Caco-2 (cell line): ENCODE data around the gene AASDHPPT. TPM values are rescaled to one million over a fixed set of nuclear protein-coding genes. Genes with fewer than 3 reads are reported as not detected.
"Not testable (repeated sequence)": the region's sequence is repeated elsewhere in the genome, so short reads cannot be mapped to it uniquely, and the experiment has no call there.

Experiments used
- BruUV-seq: library from RNA; stranded (reverse); fragments of 400-500 nt; replicated peaks from 2 replicates; lab custom pipeline; 2021; lab: Mats Ljungman, UMichigan
- CTCF ChIA-PET: fragments of 300-600 bp; sonication (Branson Sonifier 250); formaldehyde crosslinking; loops from one replicate; lab custom pipeline; 2022; ENCODE audit warnings: antibody characterized with exemption; lab: Charles Lee
- POLR2A ChIA-PET: fragments of 300-600 bp; sonication (Branson Sonifier 250); formaldehyde crosslinking; loops from one replicate; lab custom pipeline; 2022; ENCODE audit warnings: antibody characterized with exemption; lab: Charles Lee
- DNase-seq, 2 experiments: peaks; one replicate each; pipeline versions ENCODE4 v3.0.0 to v3.0.0-alpha.2; 2020 to 2022
- H3K27me3 ChIP-seq: replicated peaks from 2 replicates; pipeline ENCODE4 v1.6.0; 2011; ENCODE audit warnings: low read length; ENCODE audit not compliant: control insufficient read depth, insufficient read depth
- H3K36me3 ChIP-seq: 2 replicates; pipeline ENCODE4 v1.5.1; 2011; ENCODE audit warnings: low read length; ENCODE audit not compliant: control insufficient read depth, insufficient read depth
- H3K4me1 ChIP-seq: fragments of 250-450 bp; sonication (Bioruptor Pico); 2 replicates; pipeline ENCODE4 v1.5.1; 2020; ENCODE audit warnings: mild to moderate bottlenecking
- H3K4me3 ChIP-seq: 2 replicates; pipeline ENCODE4 v1.5.1; 2011; ENCODE audit warnings: low read depth, mild to moderate bottlenecking, control low read depth, low read length
- H3K9me3 ChIP-seq: fragments of 250-450 bp; sonication (Bioruptor Pico); 2 replicates; pipeline ENCODE4 v1.5.1; 2020; ENCODE audit warnings: mild to moderate bottlenecking, moderate library complexity
- H3K27ac Mint-ChIP-seq: one replicate; pipeline ENCODE4 v1.8.0; 2022; ENCODE audit warnings: mixed read lengths; ENCODE audit not compliant: unreplicated experiment
- H3K27me3 Mint-ChIP-seq: one replicate; pipeline ENCODE4 v1.8.0; 2022; ENCODE audit warnings: mixed read lengths; ENCODE audit not compliant: insufficient read depth, unreplicated experiment
- H3K36me3 Mint-ChIP-seq: one replicate; pipeline ENCODE4 v1.8.0; 2022; ENCODE audit warnings: mild to moderate bottlenecking, mixed read lengths; ENCODE audit not compliant: insufficient read depth, unreplicated experiment
- H3K4me1 Mint-ChIP-seq: one replicate; pipeline ENCODE4 v1.8.0; 2022; ENCODE audit warnings: low read depth, mixed read lengths; ENCODE audit not compliant: unreplicated experiment
- H3K4me3 Mint-ChIP-seq: one replicate; pipeline ENCODE4 v1.8.0; 2022; ENCODE audit warnings: mild to moderate bottlenecking, moderate library complexity, mixed read lengths; ENCODE audit not compliant: unreplicated experiment
- H3K9me3 Mint-ChIP-seq: one replicate; pipeline ENCODE4 v1.8.0; 2022; ENCODE audit warnings: mixed read lengths; ENCODE audit not compliant: unreplicated experiment
- CTCF ChIP-seq, 2 experiments: fragments of 200-600 bp in 1 of 2; IDR thresholded peaks; 1 replicate in 1 of 2; 2 replicates in 1 of 2; pipeline versions ENCODE4 v1.5.1 to v1.8.0; 2011 to 2022; ENCODE audit warnings: antibody characterized with exemption in 1 of 2, control low read depth in 1 of 2, inconsistent platforms in 1 of 2, low read depth in 1 of 2, low read length in 1 of 2, mild to moderate bottlenecking in 1 of 2, moderate library complexity in 1 of 2; ENCODE audit not compliant: insufficient read depth in 1 of 2, severe bottlenecking in 1 of 2, unreplicated experiment in 1 of 2
- intact Hi-C: fragments of 100-400 bp; cut with micrococcal nuclease; formaldehyde crosslinking; loops from one replicate; pipeline ENCODE4 v1.10.0; 2022; ENCODE audit not compliant: unreplicated experiment
- total RNA-seq: library from RNA; stranded (reverse); gene quantifications from 2 replicates; pipeline ENCODE4 v1.2.3, GENCODE V29; 2022

The AASDHPPT gene
- total RNA-seq, 1 experiment from 2014 or later = 64.8 TPM

- Histone ChIP-seq H3K9me3 (no peaks in the 10 kb centered on the region), H3K4me1 (no peaks in the 10 kb centered on the region), H3K36me3 (no peaks in the 10 kb centered on the region), H3K4me3 (no peak overlapping the region), H3K27me3 (no peaks in the 10 kb centered on the region)
- Mint-ChIP-seq H3K27ac (no peak overlapping the region), H3K9me3 (no peaks in the 10 kb centered on the region), H3K4me1 (no peaks in the 10 kb centered on the region), H3K27me3 (peaks cover 3% of the 10 kb centered on the region), H3K36me3 (no peaks in the 10 kb centered on the region), H3K4me3 (no peak overlapping the region)
- BruUV-seq = no TSS peak
- CTCF ChIA-PET = no interaction called here
- intact Hi-C loops = no loop called here
- POLR2A ChIA-PET = no interaction called here
- DNase-seq = no peak
- no peak for TF ChIP-seq CTCF (IDR thresholded peaks at IDR 0.05; ENCODE audit: insufficient read depth in 1 of 2, low read depth in 1 of 2, low read length in 1 of 2, severe bottlenecking in 1 of 2, unreplicated experiment in 1 of 2)
Observed at GRCh38 chr11:106051103-106051502, 26.4 kb upstream of the AASDHPPT start.

- H3K9me3 Mint-ChIP-seq = not testable (repeated sequence)
Observed at GRCh38 chr11:106058377-106058776, 19.1 kb upstream of the AASDHPPT start.

GRCh38 chr11:106059617-106060016 is 17.8 kb upstream of the AASDHPPT start:
- H3K27ac Mint-ChIP-seq = no peak overlapping the region
- H3K4me3 Mint-ChIP-seq = no peak overlapping the region
- H3K4me1 Mint-ChIP-seq = no peaks in the 10 kb centered on the region
- intact Hi-C loops = no loop called here
- Histone ChIP-seq H3K9me3 (no peaks in the 10 kb centered on the region), H3K4me3 (no peak overlapping the region), H3K36me3 (no peaks in the 10 kb centered on the region), H3K27me3 (no peaks in the 10 kb centered on the region), H3K4me1 (no peaks in the 10 kb centered on the region)
- no peak for DNase-seq
- H3K36me3 Mint-ChIP-seq = no peaks in the 10 kb centered on the region
- ChIA-PET POLR2A (no interaction called here), CTCF (no interaction called here)
- no peaks in the 10 kb centered on the region for H3K27me3 Mint-ChIP-seq
- BruUV-seq = no TSS peak
- no peak for TF ChIP-seq CTCF (IDR thresholded peaks at IDR 0.05; ENCODE audit: insufficient read depth in 1 of 2, low read depth in 1 of 2, low read length in 1 of 2, severe bottlenecking in 1 of 2, unreplicated experiment in 1 of 2)
- H3K9me3 Mint-ChIP-seq = no peaks in the 10 kb centered on the region

More at GRCh38 chr11:106058377-106058776, 19.1 kb upstream of the AASDHPPT start:
- H3K36me3 ChIP-seq, H3K4me3 Mint-ChIP-seq, H3K9me3 ChIP-seq, H3K27me3 ChIP-seq, H3K27ac Mint-ChIP-seq, POLR2A ChIA-PET, H3K4me1 ChIP-seq, DNase-seq, H3K4me1 Mint-ChIP-seq, H3K4me3 ChIP-seq, H3K27me3 Mint-ChIP-seq, H3K36me3 Mint-ChIP-seq, intact Hi-C loops, CTCF ChIA-PET, BruUV-seq: not testable (repeated sequence)

GRCh38 chr11:106061249-106061784 is 16.1 kb upstream of the AASDHPPT start:
- BruUV-seq = no TSS peak
- no peaks in the 10 kb centered on the region for H3K36me3 Mint-ChIP-seq
- H3K4me1 ChIP-seq = no peaks in the 10 kb centered on the region
- ChIA-PET POLR2A (no interaction called here), CTCF (no interaction called here)
- no peak for TF ChIP-seq CTCF (IDR thresholded peaks at IDR 0.05; ENCODE audit: insufficient read depth in 1 of 2, low read depth in 1 of 2, low read length in 1 of 2, severe bottlenecking in 1 of 2, unreplicated experiment in 1 of 2)
- no peaks in the 10 kb centered on the region for H3K9me3 ChIP-seq
- intact Hi-C loops = no loop called here
- H3K36me3 ChIP-seq = no peaks in the 10 kb centered on the region
- H3K4me3 ChIP-seq = no peak overlapping the region
- H3K9me3 Mint-ChIP-seq = no peaks in the 10 kb centered on the region
- no peaks in the 10 kb centered on the region for H3K4me1 Mint-ChIP-seq
- no peak for DNase-seq
- no peaks in the 10 kb centered on the region for H3K27me3 Mint-ChIP-seq
- no peak overlapping the region for H3K27ac Mint-ChIP-seq
- no peaks in the 10 kb centered on the region for H3K27me3 ChIP-seq
- H3K4me3 Mint-ChIP-seq = no peak overlapping the region
